Ovary (tissue), 9 donors: ENCODE measurements around the gene UGT1A3. TPM values are rescaled to one million over a fixed set of nuclear protein-coding genes. Genes with fewer than 3 reads are reported as not detected.

ENCODE experiments used
- DNase-seq, 5 donors: peaks; one replicate each; pipeline ENCODE4 v3.0.0-alpha.2; 2019 to 2020
- H3K27ac ChIP-seq, 2 donors: fragments of 200-600 bp; one replicate each; pipeline versions ENCODE4 v1.5.1 to v1.8.0; 2019 to 2022
- H3K27me3 ChIP-seq: fragments of 200-600 bp; one replicate; pipeline ENCODE4 v1.8.0; 2022
- H3K36me3 ChIP-seq: fragments of 200-600 bp; sonication (generic); one replicate; pipeline ENCODE4 v1.5.1; 2019
- H3K4me1 ChIP-seq: one replicate; pipeline ENCODE4 v1.8.1; 2013; ENCODE audit warnings: mild to moderate bottlenecking, moderate library complexity; ENCODE audit not compliant: insufficient read depth
- H3K4me3 ChIP-seq: fragments of 200-600 bp; sonication (generic); one replicate; pipeline ENCODE4 v1.5.1; 2017
- H3K9me3 ChIP-seq, 2 donors: fragments of 200-600 bp in 1 of 2; sonication (generic) in 1 of 2; one replicate each; pipeline versions ENCODE4 v1.5.1 to v1.8.1; 2013 to 2019; ENCODE audit warnings: mild to moderate bottlenecking in 1 of 2, moderate library complexity in 1 of 2
- EP300 ChIP-seq: sonication (generic); formaldehyde crosslinking; IDR thresholded peaks from one replicate; pipeline ENCODE4 v1.6.1; 2017; ENCODE audit warnings: antibody characterized with exemption
- POLR2A ChIP-seq: fragments of 450-650 bp; IDR thresholded peaks from one replicate; pipeline ENCODE4 v1.6.1; 2017; ENCODE audit warnings: antibody characterized with exemption, mild to moderate bottlenecking, moderate library complexity
- WGBS, 3 donors: extraction: QIAGEN DNeasy Blood & Tissue Kit in 1 of 3; methylation state at CpG; one replicate each; pipeline versions ENCODE4 v1.1.5 to v1.1.7; 2013 to 2017; 5-methylcytosine and 5-hydroxymethylcytosine counted together
- intact Hi-C, 4 donors: fragments of 100-400 bp; cut with DNase I; formaldehyde crosslinking; loops; one replicate each; pipeline versions ENCODE4 v1.11.0 to v1.15.1; 2022 to 2023
- polyA plus RNA-seq, 2 donors: library from polyadenylated mRNA; stranded (reverse); fragments of 200-250 nt in 1 of 2; fragments of 350-450 nt in 1 of 2; fragmentation: Illumina TruSeq in 1 of 2; extraction: RNeasy Lipid Tissue Mini Kit (QIAGEN cat#74804) in 1 of 2; gene quantifications; one replicate each; pipeline ENCODE4 v1.2.3, GENCODE V29; 2013 to 2014
- total RNA-seq, 7 donors: library from RNA; depleted of rRNA in 2 of 7; stranded (reverse); fragments of >200 nt in 2 of 7; fragmentation: NEBNext Ultra II Directional in 3 of 7; extraction: Animal tissue kit (Norgen Biotek cat#: 25700) in 3 of 7; gene quantifications; one replicate each; pipeline versions ENCODE4 v1.1.0 to v1.2.4, GENCODE V29; 2016 to 2023
- TF ChIP-seq, protein P1 (sequence below), 3 donors: fragments of 450-650 bp in 2 of 3; fragments of 200-600 bp in 1 of 3; IDR thresholded peaks; one replicate each; pipeline versions ENCODE4 v1.5.1 to v1.8.0; 2016 to 2022; ENCODE audit warnings: antibody characterized with exemption in 3 of 3, mild to moderate bottlenecking in 1 of 3
- donor health status: DM: no; HTN: no; CAD: no; lungs with moderate emphysema.
- donor health status: DM: no; HTN: no; CAD: no.
- donor health status: Bipolar disorder and iron deficiency.
- donor health status: DM: yes; HTN: yes; CAD: no.
- donor health status: DM: no; HTN: no; CAD: no.
- donor health status: DM: yes; HTN: yes; CAD: no.

Gene UGT1A3
- total and polyA plus RNA-seq, 9 donors, result not detected

DNA sequence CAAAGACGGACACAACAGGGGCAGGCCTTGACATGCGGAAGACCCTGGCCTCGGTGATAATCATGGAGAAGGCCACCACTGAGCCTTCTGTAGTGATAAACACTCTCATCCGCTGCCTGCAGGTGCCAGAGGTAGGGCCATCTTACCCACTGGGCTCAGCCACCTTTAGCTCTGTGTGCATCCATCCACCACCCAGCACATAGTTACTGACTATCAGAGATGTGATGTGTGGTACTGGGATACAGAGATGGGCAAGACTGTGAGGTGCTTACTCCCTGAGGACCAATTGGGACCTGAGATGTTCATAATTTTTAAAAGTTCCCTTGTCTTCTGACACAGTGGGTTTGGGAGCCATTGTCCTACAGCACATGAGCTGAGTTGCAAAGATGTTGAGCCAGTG is 50.9 kb downstream of the UGT1A3 start:
- TF ChIP-seq, protein P1, sequence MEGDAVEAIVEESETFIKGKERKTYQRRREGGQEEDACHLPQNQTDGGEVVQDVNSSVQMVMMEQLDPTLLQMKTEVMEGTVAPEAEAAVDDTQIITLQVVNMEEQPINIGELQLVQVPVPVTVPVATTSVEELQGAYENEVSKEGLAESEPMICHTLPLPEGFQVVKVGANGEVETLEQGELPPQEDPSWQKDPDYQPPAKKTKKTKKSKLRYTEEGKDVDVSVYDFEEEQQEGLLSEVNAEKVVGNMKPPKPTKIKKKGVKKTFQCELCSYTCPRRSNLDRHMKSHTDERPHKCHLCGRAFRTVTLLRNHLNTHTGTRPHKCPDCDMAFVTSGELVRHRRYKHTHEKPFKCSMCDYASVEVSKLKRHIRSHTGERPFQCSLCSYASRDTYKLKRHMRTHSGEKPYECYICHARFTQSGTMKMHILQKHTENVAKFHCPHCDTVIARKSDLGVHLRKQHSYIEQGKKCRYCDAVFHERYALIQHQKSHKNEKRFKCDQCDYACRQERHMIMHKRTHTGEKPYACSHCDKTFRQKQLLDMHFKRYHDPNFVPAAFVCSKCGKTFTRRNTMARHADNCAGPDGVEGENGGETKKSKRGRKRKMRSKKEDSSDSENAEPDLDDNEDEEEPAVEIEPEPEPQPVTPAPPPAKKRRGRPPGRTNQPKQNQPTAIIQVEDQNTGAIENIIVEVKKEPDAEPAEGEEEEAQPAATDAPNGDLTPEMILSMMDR (IDR thresholded peaks at IDR 0.05), result no peak
- no peak for TF ChIP-seq POLR2A
- no peak for TF ChIP-seq EP300
- Histone ChIP-seq H3K27me3 (no peaks in the 10 kb centered on the region), H3K36me3 (no peaks in the 10 kb centered on the region), H3K9me3 (no peaks in the 10 kb centered on the region), H3K4me3 (no peak overlapping the region), H3K4me1 (no peaks in the 10 kb centered on the region), H3K27ac (no peak overlapping the region)
- 84 to 92% (median 87%) methylated on average over 4 of the region's 4 CpGs for WGBS, 3 donors
- intact Hi-C loops, result no loop called here
- no peak for DNase-seq

GRCh38 chr2:233780771-233781170 is 51.9 kb downstream of the UGT1A3 start:
- Histone ChIP-seq H3K4me1 (no peaks in the 10 kb centered on the region), H3K9me3 (no peaks in the 10 kb centered on the region), H3K36me3 (no peaks in the 10 kb centered on the region), H3K27me3 (no peaks in the 10 kb centered on the region), H3K4me3 (no peak overlapping the region), H3K27ac (no peak overlapping the region)
- intact Hi-C loops, result no loop called here
- no peak for DNase-seq
- TF ChIP-seq POLR2A, result no peak
- TF ChIP-seq, protein P1 (IDR thresholded peaks at IDR 0.05), result no peak
- TF ChIP-seq EP300, result no peak
- WGBS, 3 donors, result 84 to 88% (median 86%) methylated on average over 4 of the region's 4 CpGs

GRCh38 chr2:233789554-233789953 is 60.7 kb downstream of the UGT1A3 start:
- no peak for DNase-seq
- H3K9me3 ChIP-seq, result no peaks in the 10 kb centered on the region
- TF ChIP-seq, protein P1 (IDR thresholded peaks at IDR 0.05), result no peak
- no peak for TF ChIP-seq POLR2A
- TF ChIP-seq EP300, result no peak
- no peak overlapping the region for H3K4me3 ChIP-seq
- H3K4me1 ChIP-seq, result no peaks in the 10 kb centered on the region
- intact Hi-C loops, result no loop called here
- 89 to 95% (median 92%) methylated on average over 7 of the region's 7 CpGs for WGBS, 3 donors
- H3K27ac ChIP-seq, result no peak overlapping the region
- H3K27me3 ChIP-seq, result no peaks in the 10 kb centered on the region
- H3K36me3 ChIP-seq, result no peaks in the 10 kb centered on the region

DNA sequence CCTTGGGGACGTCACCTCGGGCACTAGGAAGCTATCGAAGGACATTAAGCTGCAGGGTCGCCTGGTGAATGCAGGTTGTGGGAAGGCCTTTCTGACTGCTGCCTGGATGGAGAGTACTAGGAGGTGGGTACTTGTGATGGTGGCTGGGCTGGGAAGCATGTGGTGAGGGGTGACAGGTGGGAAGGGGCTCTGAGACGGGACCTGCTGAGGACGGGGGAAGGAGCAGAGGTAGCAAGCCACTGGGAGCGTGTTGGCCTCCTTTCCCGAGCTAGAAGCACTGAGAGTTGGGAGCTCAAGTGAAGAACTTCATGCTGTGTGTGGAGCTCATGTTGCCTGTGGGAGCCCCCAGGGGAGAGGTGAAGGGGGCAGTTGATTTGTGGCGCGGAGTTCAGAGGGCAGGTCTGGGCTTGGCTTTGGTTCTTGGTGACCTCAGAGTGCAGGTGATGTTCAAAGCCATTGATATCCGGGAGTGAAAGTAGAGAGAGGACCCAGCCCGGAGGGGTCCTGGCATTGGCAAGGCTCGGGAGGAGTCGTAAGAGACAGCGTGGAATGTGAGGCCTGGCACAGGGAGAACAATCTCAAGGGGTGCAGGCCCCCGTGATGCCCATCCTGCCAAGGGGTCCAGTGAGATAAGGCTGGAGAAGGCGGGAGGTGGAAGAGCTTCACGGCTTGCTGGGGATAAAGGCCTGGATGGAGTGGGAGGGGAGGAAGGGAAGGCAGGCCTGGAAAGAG is 62.5 kb downstream of the UGT1A3 start:
- intact Hi-C loops, result no loop called here
- Histone ChIP-seq H3K27ac (no peak overlapping the region), H3K27me3 (no peaks in the 10 kb centered on the region), H3K9me3 (no peaks in the 10 kb centered on the region), H3K4me3 (no peak overlapping the region), H3K36me3 (no peaks in the 10 kb centered on the region), H3K4me1 (no peaks in the 10 kb centered on the region)
- no peak for DNase-seq
- TF ChIP-seq, protein P1 (IDR thresholded peaks at IDR 0.05), result no peak
- no peak for TF ChIP-seq EP300
- no peak for TF ChIP-seq POLR2A
- WGBS, 3 donors, result 70 to 77% (median 72%) methylated on average over 18 of the region's 18 CpGs
